Common myeloid progenitor, CD34-positive (primary cell): Measurements from ENCODE around the gene CCT5.

Experiments used
- CTCF ChIA-PET: fragments of 350-600 bp; sonication (Branson Sonifier 250); formaldehyde crosslinking; loops from one replicate; lab custom pipeline; 2021; ENCODE audit warnings: antibody characterized with exemption; lab: Charles Lee
- POLR2A ChIA-PET: fragments of 350-600 bp; sonication (Branson Sonifier 250); formaldehyde crosslinking; loops from one replicate; lab custom pipeline; 2021; ENCODE audit warnings: antibody characterized with exemption; lab: Charles Lee
- DNase-seq, 3 donors: peaks; one replicate each; pipeline versions ENCODE4 v3.0.0 to v3.0.0-alpha.2; 2013
- H3K27ac ChIP-seq, 2 experiments: 1 replicate in 1 of 2; 2 replicates in 1 of 2; pipeline ENCODE4 v1.7.0; 2013; ENCODE audit warnings: inconsistent platforms in 2 of 2, low read length in 2 of 2, mild to moderate bottlenecking in 2 of 2, low read depth in 1 of 2, moderate library complexity in 1 of 2; ENCODE audit not compliant: severe bottlenecking in 2 of 2, insufficient read depth in 1 of 2, poor library complexity in 1 of 2
- H3K27me3 ChIP-seq, 5 experiments: replicated peaks in 2 of 5; 1 replicate in 3 of 5; 2 replicates in 2 of 5; pipeline versions ENCODE4 v1.6.1 to v1.7.0; 2013; ENCODE audit warnings: low read length in 4 of 5, mild to moderate bottlenecking in 2 of 5, moderate library complexity in 2 of 5, inconsistent platforms in 1 of 5; ENCODE audit not compliant: insufficient read depth in 5 of 5, control insufficient read depth in 4 of 5
- H3K36me3 ChIP-seq, 4 experiments: 1 replicate in 2 of 4; 2 replicates in 2 of 4; pipeline versions ENCODE4 v1.6.1 to v1.7.0; 2013; ENCODE audit warnings: low read length in 3 of 4, control low read depth in 1 of 4, mild to moderate bottlenecking in 1 of 4; ENCODE audit not compliant: control insufficient read depth in 4 of 4, insufficient read depth in 4 of 4
- H3K4me1 ChIP-seq, 4 experiments: 1 replicate in 3 of 4; 2 replicates in 1 of 4; pipeline versions ENCODE4 v1.6.1 to v1.7.1; 2013; ENCODE audit warnings: low read length in 3 of 4, mild to moderate bottlenecking in 3 of 4, control low read depth in 1 of 4, inconsistent platforms in 1 of 4, moderate library complexity in 1 of 4; ENCODE audit not compliant: control insufficient read depth in 4 of 4, insufficient read depth in 4 of 4; ENCODE audit errors: control extremely low read depth in 1 of 4
- H3K4me3 ChIP-seq, 7 experiments: 1 replicate in 4 of 7; 2 replicates in 3 of 7; pipeline versions ENCODE4 v1.5.1 to v1.7.0; 2013; ENCODE audit warnings: mild to moderate bottlenecking in 7 of 7, low read length in 6 of 7, moderate library complexity in 6 of 7, inconsistent platforms in 2 of 7, low read depth in 2 of 7, control low read depth in 1 of 7; ENCODE audit not compliant: insufficient read depth in 4 of 7, control insufficient read depth in 1 of 7; ENCODE audit errors: extremely low read depth in 1 of 7
- H3K9me3 ChIP-seq, 5 experiments: 1 replicate in 4 of 5; 2 replicates in 1 of 5; pipeline versions ENCODE4 v1.6.1 to v1.7.1; 2013; ENCODE audit warnings: low read length in 4 of 5, mild to moderate bottlenecking in 2 of 5, inconsistent platforms in 1 of 5, low read depth in 1 of 5, moderate library complexity in 1 of 5; ENCODE audit not compliant: control insufficient read depth in 4 of 5, insufficient read depth in 2 of 5; ENCODE audit errors: control extremely low read depth in 1 of 5
- WGBS: methylation state at CpG from one replicate; pipeline ENCODE4 v1.1.5; 2013; ENCODE audit not compliant: insufficient coverage; 5-methylcytosine and 5-hydroxymethylcytosine counted together

CCT5 gene

GRCh38 chr5:10288592-10289219 is 38.6 kb downstream of the CCT5 start:
- no peak overlapping the region for H3K4me3 ChIP-seq
- peak; percentile 29 to 64 (median 54) for DNase-seq

GRCh38 chr5:10289353-10289752 is 39.3 kb downstream of the CCT5 start:
- DNase-seq, result peak in 1 of 3 donors; percentile 39
- H3K27ac ChIP-seq, result no peak overlapping the region
- ChIA-PET POLR2A (no interaction called here), CTCF (interaction anchor here (0.9 kb wide), 1 partner anchor 68 kb away, joined by 3 read pairs; no protein-coding TSS in a partner anchor)
- H3K4me3 ChIP-seq, result no peak overlapping the region
- H3K36me3 ChIP-seq, result peaks cover 6 to 30% (median 20%) of the 10 kb centered on the region in 4 experiments
- no peaks in the 10 kb centered on the region for H3K9me3 ChIP-seq
- peaks cover 0 to 7% (median 3%) of the 10 kb centered on the region in 4 experiments for H3K4me1 ChIP-seq
- 96% methylated on average over 6 of the region's 6 CpGs for WGBS
- no peaks in the 10 kb centered on the region for H3K27me3 ChIP-seq

More at GRCh38 chr5:10288592-10289219, 38.6 kb downstream of the CCT5 start:
- Histone ChIP-seq H3K36me3 (peaks cover 6 to 30% (median 20%) of the 10 kb centered on the region in 4 experiments), H3K27ac (no peak overlapping the region), H3K4me1 (peaks cover 0 to 7% (median 3%) of the 10 kb centered on the region in 4 experiments), H3K27me3 (no peaks in the 10 kb centered on the region), H3K9me3 (no peaks in the 10 kb centered on the region)
- WGBS, result 87% methylated on average over 9 of the region's 13 CpGs
- CTCF ChIA-PET, result interaction anchor here (0.9 kb wide), 1 partner anchor 69 kb away, joined by 3 read pairs; no protein-coding TSS in a partner anchor
- POLR2A ChIA-PET, result no interaction called here

- WGBS, result 94% methylated on average over 10 of the region's 10 CpGs
- no peak for DNase-seq
- no peak overlapping the region for H3K4me3 ChIP-seq
- POLR2A ChIA-PET, result interaction anchor here (0.6 kb wide), 1 partner anchor 39 kb away, joined by 3 read pairs; no protein-coding TSS in a partner anchor
- no peaks in the 10 kb centered on the region for H3K9me3 ChIP-seq
- peaks cover 0 to 7% (median 3%) of the 10 kb centered on the region in 4 experiments for H3K4me1 ChIP-seq
- H3K27me3 ChIP-seq, result no peaks in the 10 kb centered on the region
- H3K36me3 ChIP-seq, result peaks cover 6 to 30% (median 20%) of the 10 kb centered on the region in 4 experiments
- CTCF ChIA-PET, result interaction anchor here (0.9 to 1.5 kb wide), 2 partner anchors 67 to 81 kb away, joined by 3 read pairs; no protein-coding TSS in a partner anchor
- no peak overlapping the region for H3K27ac ChIP-seq
These were observed 39.9 kb downstream of the CCT5 start for GRCh38 chr5:10289991-10290390.

- H3K4me3 ChIP-seq, result no peak overlapping the region
- POLR2A ChIA-PET, result interaction anchor here (0.6 kb wide), 1 partner anchor 39 kb away, joined by 3 read pairs; no protein-coding TSS in a partner anchor
- no peak for DNase-seq
- no peak overlapping the region for H3K27ac ChIP-seq
- no peaks in the 10 kb centered on the region for H3K9me3 ChIP-seq
- WGBS, result 96% methylated on average over 3 of the region's 9 CpGs
- no peaks in the 10 kb centered on the region for H3K27me3 ChIP-seq
- peaks cover 0 to 7% (median 3%) of the 10 kb centered on the region in 4 experiments for H3K4me1 ChIP-seq
- peaks cover 6 to 32% (median 20%) of the 10 kb centered on the region in 4 experiments for H3K36me3 ChIP-seq
- CTCF ChIA-PET, result interaction anchor here (1.5 kb wide), 1 partner anchor 81 kb away, joined by 3 read pairs; no protein-coding TSS in a partner anchor
These were observed 40.4 kb downstream of the CCT5 start for GRCh38 chr5:10290438-10290837.

- POLR2A ChIA-PET, result no interaction called here
- Histone ChIP-seq H3K4me1 (peaks cover 0 to 9% (median 3%) of the 10 kb centered on the region in 4 experiments), H3K27me3 (no peaks in the 10 kb centered on the region), H3K4me3 (no peak overlapping the region), H3K36me3 (peaks cover 5 to 28% (median 12%) of the 10 kb centered on the region in 4 experiments), H3K27ac (no peak overlapping the region), H3K9me3 (no peaks in the 10 kb centered on the region)
- CTCF ChIA-PET, result interaction anchor here (0.9 to 1.6 kb wide), 4 partner anchors 9 to 79 kb away, joined by 3 to 6 read pairs (median 4); no protein-coding TSS in a partner anchor
- no peak for DNase-seq
- WGBS, result 92% methylated on average over 2 of the region's 9 CpGs
These were observed 41.7 kb downstream of the CCT5 start for GRCh38 chr5:10291692-10292339.

- no peaks in the 10 kb centered on the region for H3K27me3 ChIP-seq
- POLR2A ChIA-PET, result no interaction called here
- H3K4me3 ChIP-seq, result no peak overlapping the region
- no peak overlapping the region for H3K27ac ChIP-seq
- H3K4me1 ChIP-seq, result peaks cover 0 to 4% (median under 1%) of the 10 kb centered on the region in 4 experiments
- no peaks in the 10 kb centered on the region for H3K9me3 ChIP-seq
- CTCF ChIA-PET, result interaction anchor here (0.6 to 1.2 kb wide), 3 partner anchors 10 to 64 kb away, joined by 3 to 4 read pairs (median 4); no protein-coding TSS in a partner anchor
- 100% methylated on average over 3 of the region's 3 CpGs for WGBS
- H3K36me3 ChIP-seq, result peaks cover 5 to 19% (median 7%) of the 10 kb centered on the region in 4 experiments
- no peak for DNase-seq
These were observed 44.0 kb downstream of the CCT5 start for GRCh38 chr5:10293907-10294662.
